ENCODE data around the gene GIMAP1.

- no peak for TF ChIP-seq POLR2AphosphoS5 (IDR thresholded peaks at IDR 0.05)
- no peak for TF ChIP-seq CTCF (IDR thresholded peaks at IDR 0.05)
- no peak for TF ChIP-seq POLR2A (IDR thresholded peaks at IDR 0.05; ENCODE audit: low read depth)
Observed at GRCh38 chr7:150745086-150745485, 28.7 kb downstream of the GIMAP1 start.
